GM19025 (cell line): ENCODE data around the gene NOXO1.
A peak's percentile ranks its signal among the peaks of the same experiment; 100 is the strongest.

Source experiments
- ATAC-seq: cut with Tn5 transposase; IDR thresholded peaks from one replicate; pipeline ENCODE4 v1.9.1; 2021; ENCODE audit warnings: mild to moderate bottlenecking, low read depth, moderate library complexity; ENCODE audit not compliant: unreplicated experiment

NOXO1 gene

GRCh38 chr16:1982013-1982433 lies 754 bp upstream of the NOXO1 start:
- no peak for ATAC-seq

- no peak for ATAC-seq
These were observed 540 bp downstream of the NOXO1 start for GRCh38 chr16:1980770-1981087.

- no peak for ATAC-seq
These were observed 1.1 kb downstream of the NOXO1 start for GRCh38 chr16:1980030-1980769.

GRCh38 chr16:1979271-1980029 lies 1.8 kb downstream of the NOXO1 start:
- ATAC-seq, result no peak

GRCh38 chr16:1978476-1979120 lies 2.7 kb downstream of the NOXO1 start:
- no peak for ATAC-seq

GRCh38 chr16:1977875-1978268 lies 3.4 kb downstream of the NOXO1 start:
- no peak for ATAC-seq

- ATAC-seq, result no peak
These were observed 4.1 kb downstream of the NOXO1 start for GRCh38 chr16:1976951-1977874.

- no peak for ATAC-seq
These were observed 5.1 kb downstream of the NOXO1 start for GRCh38 chr16:1976216-1976520.

- no peak for ATAC-seq
These were observed 5.6 kb downstream of the NOXO1 start for GRCh38 chr16:1975432-1976215.

GRCh38 chr16:1974157-1975070 lies 6.9 kb downstream of the NOXO1 start:
- ATAC-seq, result no peak

- no peak for ATAC-seq
These were observed 7.7 kb downstream of the NOXO1 start for GRCh38 chr16:1973461-1974156.

GRCh38 chr16:1972490-1972877 lies 8.8 kb downstream of the NOXO1 start:
- no peak for ATAC-seq

- peak; percentile 78 for ATAC-seq
These were observed 9.3 kb downstream of the NOXO1 start, which contains the start of gene TBL3 for GRCh38 chr16:1971796-1972489. TSS of gene TBL3 (plus strand) at chr16:1972053. CDS start at chr16:1972165, 112 bp downstream.

GRCh38 chr16:1968146-1968953 lies 12.9 kb downstream of the NOXO1 start:
- ATAC-seq, result no peak

- ATAC-seq, result no peak
These were observed 14.8 kb downstream of the NOXO1 start, which contains the start of gene RNF151 for GRCh38 chr16:1966460-1966859. TSS of gene RNF151 (plus strand) at chr16:1966856. CDS start at chr16:1966882, 26 bp downstream.

- ATAC-seq, result no peak
These were observed 15.8 kb downstream of the NOXO1 start for GRCh38 chr16:1965396-1966001.
